ENCODE results near the gene MROH7. TPM values are rescaled to one million over a fixed set of nuclear protein-coding genes. Genes with fewer than 3 reads are reported as not detected.

The MROH7 gene
- polyA plus RNA-seq, 3 donors = 1.1 TPM; not detected in 2

GRCh38 chr1:54701066-54701465 is 59.5 kb downstream of the MROH7 start:
- H3K4me3 Mint-ChIP-seq = no peak overlapping the region
- DNase-seq = no peak
- Histone ChIP-seq H3K79me2 (ENCODE audit: insufficient read depth, low read length) (no peaks in the 10 kb centered on the region), H3K27ac (ENCODE audit: low read depth in 1 of 2, low read length in 2 of 2) (no peak overlapping the region), H3K4me3 (replicated peaks in 1 of 3; ENCODE audit: low read depth in 2 of 3, low read length in 3 of 3) (no peak overlapping the region), H2AFZ (ENCODE audit: insufficient read depth, low read depth, low read length, poor library complexity, severe bottlenecking) (no peak overlapping the region), H3K9ac (ENCODE audit: insufficient read depth, low read length, poor library complexity, severe bottlenecking) (no peak overlapping the region), H4K20me1 (ENCODE audit: insufficient read depth, low read length) (no peaks in the 10 kb centered on the region), H3K27me3 (ENCODE audit: control insufficient read depth in 2 of 2, insufficient read depth in 2 of 2, low read length in 2 of 2) (no peaks in the 10 kb centered on the region), H3K36me3 (replicated peaks in 1 of 2; ENCODE audit: control insufficient read depth in 1 of 2, insufficient read depth in 2 of 2, low read length in 2 of 2) (no peaks in the 10 kb centered on the region), H3K4me2 (replicated peaks; ENCODE audit: extremely low read depth, low read length, poor library complexity, severe bottlenecking) (no peak overlapping the region), H3K9me3 (replicated peaks in 1 of 2; ENCODE audit: control insufficient read depth in 1 of 2, insufficient read depth in 1 of 2, low read length in 2 of 2) (no peaks in the 10 kb centered on the region), H3K4me1 (ENCODE audit: control insufficient read depth in 1 of 2, insufficient read depth in 2 of 2, low read length in 2 of 2) (no peaks in the 10 kb centered on the region)
- 100% methylated on average over 8 of the region's 9 CpGs for WGBS (ENCODE audit: insufficient coverage)
- TF ChIP-seq CTCF (IDR thresholded peaks at IDR 0.05) = no peak
- no peaks in the 10 kb centered on the region for H3K36me3 Mint-ChIP-seq
- intact Hi-C loops (cut with micrococcal nuclease) = no loop called here
- peaks cover 0 to 2% (median under 1%) of the 10 kb centered on the region in 3 donors for H3K27me3 Mint-ChIP-seq (ENCODE audit: low read depth in 3 of 3)
- no peaks in the 10 kb centered on the region for H3K4me1 Mint-ChIP-seq
- no peaks in the 10 kb centered on the region for H3K9me3 Mint-ChIP-seq
- peak overlapping the region in 1 of 7 donors; percentile 38 for H3K27ac Mint-ChIP-seq

GRCh38 chr1:54701996-54702395 is 60.4 kb downstream of the MROH7 start:
- Histone ChIP-seq H3K4me1 (ENCODE audit: control insufficient read depth in 1 of 2, insufficient read depth in 2 of 2, low read length in 2 of 2) (no peaks in the 10 kb centered on the region), H3K9ac (ENCODE audit: insufficient read depth, low read length, poor library complexity, severe bottlenecking) (no peak overlapping the region), H3K27me3 (ENCODE audit: control insufficient read depth in 2 of 2, insufficient read depth in 2 of 2, low read length in 2 of 2) (no peaks in the 10 kb centered on the region), H2AFZ (ENCODE audit: insufficient read depth, low read depth, low read length, poor library complexity, severe bottlenecking) (no peak overlapping the region), H3K4me3 (replicated peaks in 1 of 3; ENCODE audit: low read depth in 2 of 3, low read length in 3 of 3) (no peak overlapping the region), H3K4me2 (replicated peaks; ENCODE audit: extremely low read depth, low read length, poor library complexity, severe bottlenecking) (no peak overlapping the region), H3K36me3 (replicated peaks in 1 of 2; ENCODE audit: control insufficient read depth in 1 of 2, insufficient read depth in 2 of 2, low read length in 2 of 2) (no peaks in the 10 kb centered on the region), H3K27ac (ENCODE audit: low read depth in 1 of 2, low read length in 2 of 2) (no peak overlapping the region), H3K9me3 (replicated peaks in 1 of 2; ENCODE audit: control insufficient read depth in 1 of 2, insufficient read depth in 1 of 2, low read length in 2 of 2) (no peaks in the 10 kb centered on the region), H4K20me1 (ENCODE audit: insufficient read depth, low read length) (no peaks in the 10 kb centered on the region), H3K79me2 (ENCODE audit: insufficient read depth, low read length) (no peaks in the 10 kb centered on the region)
- 97% methylated on average over 10 of the region's 11 CpGs for WGBS (ENCODE audit: insufficient coverage)
- H3K4me3 Mint-ChIP-seq = no peak overlapping the region
- no peaks in the 10 kb centered on the region for H3K9me3 Mint-ChIP-seq
- H3K36me3 Mint-ChIP-seq = no peaks in the 10 kb centered on the region
- no peak for TF ChIP-seq CTCF (IDR thresholded peaks at IDR 0.05)
- peaks cover 0 to 2% (median 2%) of the 10 kb centered on the region in 3 donors for H3K27me3 Mint-ChIP-seq (ENCODE audit: low read depth in 3 of 3)
- intact Hi-C loops (cut with micrococcal nuclease) = no loop called here
- no peak for DNase-seq
- no peak overlapping the region for H3K27ac Mint-ChIP-seq
- H3K4me1 Mint-ChIP-seq = no peaks in the 10 kb centered on the region
